Mammary epithelial cell (primary cell): ENCODE results near the gene FBXO11.

Experiments
- EZH2 ChIP-seq: IDR thresholded peaks from 2 replicates; pipeline ENCODE4 v1.6.1; 2012; ENCODE audit warnings: low read length, inconsistent platforms, borderline replicate concordance
- TF ChIP-seq, protein P1 (sequence below), 2 donors: IDR thresholded peaks in 1 of 2; conservative IDR thresholded peaks in 1 of 2; 2 replicates each; pipeline ENCODE4 v1.5.1; 2011 to 2012; ENCODE audit warnings: inconsistent platforms in 2 of 2, low read length in 2 of 2, mild to moderate bottlenecking in 2 of 2, control low read depth in 1 of 2, low read depth in 1 of 2; ENCODE audit not compliant: insufficient read depth in 1 of 2; ENCODE audit errors: extremely low read depth in 1 of 2

DNA sequence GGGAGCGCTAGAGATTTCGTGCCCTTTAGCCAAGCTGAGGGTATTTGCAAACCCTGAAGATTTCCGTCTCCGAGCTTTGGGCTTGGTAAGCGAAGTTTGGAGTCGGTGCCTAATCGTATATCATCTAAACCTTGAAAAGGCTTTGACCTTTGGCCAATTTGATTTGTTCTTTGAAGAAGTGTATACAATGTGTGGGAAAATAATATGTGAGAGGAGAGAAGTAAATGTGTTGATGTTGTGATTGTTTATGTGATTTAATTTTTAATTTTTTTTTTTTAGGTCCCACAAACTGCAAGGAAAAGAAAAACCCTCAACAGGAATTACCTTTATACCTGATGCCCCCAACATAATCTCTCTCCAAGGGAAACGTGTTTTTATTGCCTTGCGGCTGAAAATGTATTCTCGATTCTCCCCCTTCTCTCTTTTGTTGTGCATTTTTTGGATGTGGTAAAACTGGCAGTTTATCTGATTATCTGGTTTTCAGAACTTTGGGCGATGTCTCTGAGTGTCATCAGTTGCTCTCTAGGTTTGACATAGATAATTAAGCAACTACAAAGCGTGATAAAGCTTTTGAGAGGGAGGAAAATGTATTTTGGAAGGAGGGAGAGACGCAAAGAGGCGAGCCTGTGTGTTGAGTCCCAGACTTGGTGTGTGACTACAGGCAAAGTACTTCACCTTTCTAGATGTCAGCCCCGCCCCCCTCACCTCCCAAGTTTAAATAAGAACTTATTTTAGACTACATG, 912 bp upstream of the FBXO11 start:
- TF ChIP-seq, protein P1, sequence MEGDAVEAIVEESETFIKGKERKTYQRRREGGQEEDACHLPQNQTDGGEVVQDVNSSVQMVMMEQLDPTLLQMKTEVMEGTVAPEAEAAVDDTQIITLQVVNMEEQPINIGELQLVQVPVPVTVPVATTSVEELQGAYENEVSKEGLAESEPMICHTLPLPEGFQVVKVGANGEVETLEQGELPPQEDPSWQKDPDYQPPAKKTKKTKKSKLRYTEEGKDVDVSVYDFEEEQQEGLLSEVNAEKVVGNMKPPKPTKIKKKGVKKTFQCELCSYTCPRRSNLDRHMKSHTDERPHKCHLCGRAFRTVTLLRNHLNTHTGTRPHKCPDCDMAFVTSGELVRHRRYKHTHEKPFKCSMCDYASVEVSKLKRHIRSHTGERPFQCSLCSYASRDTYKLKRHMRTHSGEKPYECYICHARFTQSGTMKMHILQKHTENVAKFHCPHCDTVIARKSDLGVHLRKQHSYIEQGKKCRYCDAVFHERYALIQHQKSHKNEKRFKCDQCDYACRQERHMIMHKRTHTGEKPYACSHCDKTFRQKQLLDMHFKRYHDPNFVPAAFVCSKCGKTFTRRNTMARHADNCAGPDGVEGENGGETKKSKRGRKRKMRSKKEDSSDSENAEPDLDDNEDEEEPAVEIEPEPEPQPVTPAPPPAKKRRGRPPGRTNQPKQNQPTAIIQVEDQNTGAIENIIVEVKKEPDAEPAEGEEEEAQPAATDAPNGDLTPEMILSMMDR (conservative IDR thresholded peaks at IDR 0.05 in 1 of 2, IDR thresholded peaks at IDR 0.05 in 1 of 2; ENCODE audit: extremely low read depth in 1 of 2, insufficient read depth in 1 of 2, low read depth in 1 of 2, low read length in 2 of 2): no peak
- no peak for TF ChIP-seq EZH2
